SK-N-MC (cell line): ENCODE data around the gene SH3RF1.

Experiments
- DNase-seq: peaks from one replicate; pipeline ENCODE4 v3.0.0-alpha.2; 2011; ENCODE audit warnings: low read depth, low spot score
- H3K27ac ChIP-seq: fragments of 200-600 bp; sonication (generic); 2 replicates; pipeline ENCODE4 v1.5.1; 2016; ENCODE audit warnings: mixed run types
- H3K36me3 ChIP-seq: fragments of 200-600 bp; sonication (generic); 2 replicates; pipeline ENCODE4 v1.6.1; 2017; ENCODE audit warnings: antibody characterized with exemption, low read length, mixed read lengths; ENCODE audit not compliant: insufficient read depth
- H3K4me3 ChIP-seq: fragments of 200-600 bp; sonication (generic); 2 replicates; pipeline ENCODE4 v1.5.1; 2016
- H3K9ac ChIP-seq: fragments of 200-600 bp; sonication (generic); 2 replicates; pipeline ENCODE4 v1.8.0; 2017; ENCODE audit warnings: mixed run types, mixed read lengths; ENCODE audit not compliant: insufficient read length
- H3K9me3 ChIP-seq: fragments of 200-600 bp; sonication (generic); 2 replicates; pipeline ENCODE4 v1.6.1; 2017; ENCODE audit warnings: low read depth, mild to moderate bottlenecking, antibody characterized with exemption, low read length, moderate library complexity, mixed read lengths
- EZH2 ChIP-seq: fragments of 200-600 bp; sonication (generic); IDR thresholded peaks from one replicate; pipeline ENCODE4 v1.6.1; 2017; ENCODE audit warnings: antibody characterized with exemption
- FOXP2 ChIP-seq: optimal IDR thresholded peaks from 2 replicates; pipeline ENCODE3; 2011; ENCODE audit warnings: mild to moderate bottlenecking, moderate library complexity; ENCODE audit not compliant: insufficient read depth; ENCODE audit errors: extremely low read length, control extremely low read depth
- POLR2AphosphoS5 ChIP-seq: IDR thresholded peaks from 2 replicates; pipeline ENCODE4 v1.6.1; 2012; ENCODE audit warnings: mild to moderate bottlenecking, low read depth, low read length, borderline replicate concordance

Gene SH3RF1

DNA sequence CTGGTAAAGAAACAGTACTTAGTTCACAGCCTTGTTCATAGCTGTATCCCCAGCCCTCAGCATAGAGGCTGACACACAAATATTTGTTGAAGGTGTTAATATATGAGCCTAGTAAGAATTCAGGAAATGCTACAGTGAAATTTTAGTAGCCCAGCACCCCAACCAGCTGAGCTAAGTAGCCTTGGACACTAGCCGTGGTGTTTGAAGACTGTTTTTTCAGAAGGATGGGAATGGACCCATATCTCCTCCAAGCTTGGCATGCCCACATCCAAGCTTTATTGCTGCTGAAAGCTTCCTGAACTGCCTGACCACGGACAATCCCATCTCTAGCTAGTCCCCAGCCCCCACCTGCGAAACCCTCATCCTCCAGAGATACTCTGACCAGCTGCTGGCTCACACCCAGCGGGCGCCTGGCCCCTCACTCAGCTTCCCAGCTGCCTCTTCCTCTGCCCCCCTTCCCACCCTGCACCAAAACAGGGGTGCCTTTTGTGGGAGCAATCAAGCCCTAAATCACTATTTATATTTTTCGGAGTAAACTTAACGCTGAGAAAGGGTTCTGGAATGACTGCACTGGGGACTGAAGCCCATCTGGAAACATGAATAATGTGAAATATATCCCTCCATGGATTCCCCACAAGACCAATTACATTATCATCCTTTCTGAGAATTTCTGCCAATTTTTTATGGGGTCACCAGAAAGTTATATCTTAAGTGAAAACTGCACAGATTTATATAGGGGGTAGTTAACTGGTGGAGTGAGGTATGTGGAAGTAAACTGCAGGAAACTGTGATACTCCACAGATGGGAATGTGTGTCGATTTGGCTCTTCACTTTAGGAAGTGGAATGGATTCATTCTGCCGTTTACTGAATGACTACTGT, 219.6 kb downstream of the SH3RF1 start:
- Histone ChIP-seq H3K9ac (no peak overlapping the region), H3K36me3 (no peaks in the 10 kb centered on the region), H3K9me3 (no peaks in the 10 kb centered on the region), H3K27ac (no peak overlapping the region), H3K4me3 (no peak overlapping the region)
- DNase-seq = no peak
- no peak for TF ChIP-seq EZH2

DNA sequence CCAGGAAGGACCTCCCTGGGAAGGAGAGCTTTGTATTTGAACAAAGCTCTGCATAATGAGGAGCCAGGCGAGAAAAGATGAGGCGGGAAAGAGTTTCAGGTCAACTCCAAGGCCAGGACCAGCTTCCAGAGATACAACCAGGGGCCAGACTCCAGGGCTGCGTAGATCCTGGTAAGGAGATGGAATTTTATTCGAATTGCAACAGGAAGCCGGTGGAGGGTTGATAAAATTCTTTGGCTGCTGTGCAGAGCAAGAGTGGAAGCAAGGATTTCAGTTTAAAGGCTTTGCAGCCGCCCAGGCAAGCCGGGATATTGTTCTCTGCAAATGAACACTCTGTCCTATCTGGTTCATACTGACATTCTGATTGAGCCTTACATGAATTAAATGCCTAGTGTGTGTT, 220.5 kb downstream of the SH3RF1 start:
- Histone ChIP-seq H3K36me3 (no peaks in the 10 kb centered on the region), H3K9me3 (no peaks in the 10 kb centered on the region), H3K9ac (no peak overlapping the region), H3K4me3 (no peak overlapping the region), H3K27ac (no peak overlapping the region)
- TF ChIP-seq EZH2 (no peak), POLR2AphosphoS5 (no peak), FOXP2 (no peak)
- no peak for DNase-seq

DNA sequence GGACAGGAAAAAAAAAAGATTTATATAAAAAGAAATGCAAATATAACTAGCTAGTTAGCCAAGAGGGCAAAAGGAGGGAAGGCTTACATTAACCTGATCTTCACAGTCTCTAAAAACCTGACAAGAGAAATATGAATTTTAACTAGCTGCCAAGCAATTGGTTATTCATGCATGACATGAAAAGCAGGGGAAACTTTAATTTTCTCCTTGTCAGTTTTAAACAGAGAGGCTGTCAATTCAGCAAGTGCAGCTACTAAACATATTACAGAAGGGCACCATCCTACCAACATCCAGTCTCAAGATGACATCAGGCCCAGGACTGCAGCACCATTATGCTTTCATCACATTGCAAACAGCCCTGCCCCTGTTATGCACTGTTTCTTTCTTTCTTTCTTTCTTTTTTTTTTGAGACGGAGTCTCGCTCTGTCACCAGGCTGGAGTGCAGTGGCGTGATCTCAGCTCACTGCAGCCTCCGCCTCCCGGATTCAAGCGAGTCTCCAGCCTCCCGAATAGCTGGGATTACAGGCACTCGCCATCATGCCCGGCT, 221.8 kb downstream of the SH3RF1 start:
- H3K36me3 ChIP-seq = no peaks in the 10 kb centered on the region
- H3K4me3 ChIP-seq = no peak overlapping the region
- TF ChIP-seq POLR2AphosphoS5 (no peak), FOXP2 (no peak), EZH2 (no peak)
- H3K9ac ChIP-seq = no peak overlapping the region
- no peak for DNase-seq
- H3K27ac ChIP-seq = no peak overlapping the region
- H3K9me3 ChIP-seq = no peaks in the 10 kb centered on the region

DNA sequence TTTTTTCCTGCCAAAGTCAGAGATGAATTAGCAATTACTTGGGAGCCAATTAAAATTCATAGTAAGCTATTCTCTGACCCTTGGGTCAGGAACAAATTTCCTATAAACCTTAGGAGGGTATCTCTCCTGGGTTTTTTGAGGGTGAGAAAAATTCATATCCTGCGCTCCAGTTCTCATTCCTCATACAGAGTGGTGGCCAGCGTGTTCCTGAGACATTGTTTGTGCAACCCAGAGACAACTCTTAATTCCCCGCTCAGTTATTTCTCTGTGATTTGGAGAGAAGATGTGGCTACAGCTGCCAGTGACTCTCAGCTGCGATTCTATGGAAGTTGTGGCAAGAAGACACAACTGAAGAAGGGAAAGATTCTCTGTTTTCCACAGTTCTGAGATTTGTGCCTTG, 222.8 kb downstream of the SH3RF1 start:
- H3K27ac ChIP-seq = no peak overlapping the region
- H3K4me3 ChIP-seq = no peak overlapping the region
- no peak for DNase-seq
- no peak overlapping the region for H3K9ac ChIP-seq
- no peaks in the 10 kb centered on the region for H3K9me3 ChIP-seq
- no peak for TF ChIP-seq POLR2AphosphoS5
- TF ChIP-seq FOXP2 = no peak
- no peak for TF ChIP-seq EZH2
- no peaks in the 10 kb centered on the region for H3K36me3 ChIP-seq

DNA sequence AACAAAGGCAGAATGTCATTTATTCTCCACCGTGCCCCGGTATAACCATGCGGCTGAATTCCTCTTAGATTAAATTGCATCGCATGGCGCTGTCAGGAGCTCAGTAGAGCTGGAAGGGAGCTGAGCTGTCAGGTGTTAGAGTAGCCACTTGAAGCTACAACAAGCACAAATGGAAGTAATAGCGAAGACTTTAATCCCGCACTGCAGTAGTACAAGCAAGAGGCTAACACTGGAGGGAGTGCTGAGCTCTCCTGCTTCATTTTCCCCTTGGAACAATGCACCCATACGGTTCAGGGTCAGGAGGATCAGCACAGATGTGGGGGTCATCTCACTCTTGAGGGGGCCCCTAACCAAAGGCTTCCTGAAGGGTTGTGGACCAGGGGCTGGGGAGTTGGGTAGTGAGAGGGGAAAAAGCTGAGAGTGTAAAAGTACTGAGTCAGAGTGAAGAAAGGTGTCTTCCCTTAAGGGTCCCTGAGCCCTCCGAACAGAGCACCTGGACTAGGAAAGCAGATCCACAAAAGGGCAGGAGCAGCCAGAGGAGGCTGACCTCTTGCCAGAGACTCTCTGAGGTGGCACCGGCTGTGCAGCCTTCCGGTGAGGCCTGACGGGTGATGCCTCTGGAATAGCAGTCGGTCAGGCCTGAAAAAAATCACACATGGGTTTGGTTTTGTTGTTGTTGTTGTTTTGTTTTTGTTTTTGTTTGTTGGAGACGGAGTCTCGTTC, 224.7 kb downstream of the SH3RF1 start:
- Histone ChIP-seq H3K27ac (no peak overlapping the region), H3K36me3 (no peaks in the 10 kb centered on the region), H3K9me3 (no peaks in the 10 kb centered on the region), H3K4me3 (no peak overlapping the region), H3K9ac (no peak overlapping the region)
- TF ChIP-seq FOXP2 = no peak
- TF ChIP-seq POLR2AphosphoS5 = no peak
- TF ChIP-seq EZH2 = no peak
- no peak for DNase-seq

DNA sequence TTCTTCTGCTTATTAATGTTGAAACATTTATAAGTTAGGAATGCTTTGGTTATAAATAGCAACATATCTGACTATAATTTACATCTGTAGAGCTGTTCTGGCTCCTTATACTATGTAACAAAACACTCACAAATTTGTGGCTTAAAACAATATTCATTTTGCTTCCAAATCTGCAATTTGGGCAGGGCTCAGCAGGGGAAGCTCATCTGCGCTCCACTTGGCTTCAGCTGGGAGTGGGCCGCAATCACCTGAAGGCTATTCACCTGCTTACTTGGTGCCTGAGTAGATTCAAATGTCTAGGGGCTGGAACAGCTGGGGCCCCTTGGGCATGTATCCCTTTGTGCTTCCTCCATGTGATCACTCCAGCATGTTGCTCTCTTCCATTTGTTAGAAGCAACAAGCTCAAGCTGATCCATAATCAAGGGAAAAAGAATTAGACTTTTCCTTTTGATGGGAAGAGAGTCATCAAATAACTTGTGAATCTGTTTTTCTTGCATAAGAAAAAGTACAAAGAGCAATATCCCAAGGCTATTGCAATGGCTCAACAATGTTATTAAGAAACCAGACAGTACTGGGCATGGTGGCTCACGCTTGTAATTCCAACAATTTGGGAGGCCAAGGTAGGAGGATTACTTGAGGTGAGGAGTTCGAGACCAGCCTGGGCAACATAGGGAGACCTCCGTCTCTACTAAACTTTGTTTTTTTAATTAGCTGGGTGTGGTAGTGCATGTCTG, 225.9 kb downstream of the SH3RF1 start:
- H3K27ac ChIP-seq = no peak overlapping the region
- no peak overlapping the region for H3K4me3 ChIP-seq
- H3K9me3 ChIP-seq = no peaks in the 10 kb centered on the region
- no peak overlapping the region for H3K9ac ChIP-seq
- TF ChIP-seq EZH2 (no peak), POLR2AphosphoS5 (no peak), FOXP2 (no peak)
- no peak for DNase-seq
- H3K36me3 ChIP-seq = no peaks in the 10 kb centered on the region
